NCI-H748 (cell line): ENCODE measurements around the gene FRMPD2.
"Not testable (repeated sequence)": the region's sequence is repeated elsewhere in the genome, so short reads cannot be mapped to it uniquely, and the experiment has no call there.

Experiments
- DNase-seq: peaks from one replicate; lab custom pipeline; 2025; ENCODE audit not compliant: unreplicated experiment; lab: John Stamatoyannopoulos, UW

The FRMPD2 gene

DNA sequence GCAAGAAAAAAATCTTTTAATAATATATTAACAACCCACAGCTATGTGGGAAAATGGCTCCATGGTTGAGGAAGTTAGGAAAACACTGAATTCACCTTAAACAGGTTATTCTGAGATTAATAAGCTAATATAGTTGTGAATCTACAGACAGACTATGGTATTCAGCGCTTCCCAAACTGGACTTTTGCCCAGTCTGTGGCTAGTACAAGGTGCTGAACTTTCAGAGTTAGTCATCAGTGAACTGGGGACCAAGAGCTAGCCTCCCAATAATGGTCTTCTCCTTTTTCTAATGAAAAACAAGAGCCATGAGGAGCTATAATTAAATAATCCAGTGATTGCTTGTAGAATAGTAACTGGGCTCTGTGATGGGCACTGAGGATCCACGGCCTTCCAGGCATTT, 65.3 kb downstream of the FRMPD2 start:
- DNase-seq, result no peak

DNA sequence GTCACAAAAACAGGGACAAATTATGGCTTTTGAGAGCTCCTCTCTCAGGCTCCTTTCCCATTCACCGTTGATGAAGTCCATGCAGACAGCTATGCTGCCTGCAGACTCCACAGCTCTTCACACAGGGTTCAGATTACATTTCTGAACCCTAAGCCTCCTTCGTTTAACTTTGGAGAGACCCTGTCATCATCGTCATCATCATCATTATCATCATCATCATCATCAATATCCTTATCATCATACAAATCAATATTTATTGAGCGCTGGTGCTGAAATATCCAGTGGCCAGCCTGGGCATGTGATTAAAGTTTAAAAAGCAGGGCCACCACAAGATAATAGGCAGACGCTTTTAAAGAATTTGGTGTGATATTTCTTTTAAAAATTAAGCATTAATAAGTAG, 66.6 kb downstream of the FRMPD2 start:
- no peak for DNase-seq

DNA sequence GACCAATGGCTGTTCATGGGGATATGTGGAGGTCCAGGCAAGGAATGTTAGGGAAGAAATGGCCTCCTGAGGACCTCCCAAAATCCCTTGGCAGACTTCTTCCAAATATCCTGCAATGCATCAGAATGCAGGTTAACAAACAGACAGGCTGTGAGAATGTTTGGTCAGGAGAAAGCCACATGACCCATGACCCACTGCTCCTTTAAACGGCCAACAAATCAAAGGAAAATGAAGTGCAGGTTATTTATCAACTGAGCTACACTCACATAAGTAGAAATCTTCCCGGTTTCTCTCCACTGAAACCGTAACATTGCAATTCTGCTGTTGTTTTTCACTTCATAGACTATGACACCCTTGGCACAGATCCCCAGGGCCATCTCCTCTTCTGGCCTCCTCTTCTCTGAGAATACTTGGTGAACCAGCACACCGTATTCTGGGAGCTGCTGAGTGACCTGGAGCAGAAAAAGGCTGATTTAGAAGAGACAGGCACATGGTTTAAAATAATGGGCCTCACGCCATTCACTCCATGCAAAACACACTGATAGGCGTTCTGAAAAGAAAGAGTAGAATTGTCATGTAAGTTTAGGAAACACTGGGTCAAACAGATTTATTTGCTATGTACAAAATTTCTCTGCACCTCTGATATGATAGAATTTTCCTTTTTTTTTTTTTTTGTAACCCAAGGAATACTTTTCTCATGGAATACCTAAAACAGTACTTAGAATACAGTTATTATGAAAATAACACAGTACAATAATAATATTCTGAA, 67.8 kb downstream of the FRMPD2 start:
- DNase-seq, result no peak

DNA sequence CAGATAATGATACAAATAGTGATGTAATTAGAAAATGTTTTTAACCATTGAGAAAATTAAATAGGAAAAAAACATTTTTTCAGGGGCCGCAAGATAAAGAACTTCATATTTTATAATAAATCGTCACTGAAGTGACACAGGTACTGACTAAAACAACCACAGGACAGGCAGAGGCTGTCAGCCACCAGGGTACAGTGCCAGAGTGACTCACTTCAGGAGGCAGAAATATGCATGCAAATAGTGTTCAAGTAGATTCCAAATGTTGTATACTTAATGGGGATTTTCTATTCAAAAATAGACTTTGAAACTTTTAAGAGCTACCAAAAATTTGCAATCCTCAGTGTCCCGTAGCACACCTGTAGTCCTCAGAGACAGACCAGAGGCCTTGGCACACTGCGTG, 68.6 kb downstream of the FRMPD2 start:
- no peak for DNase-seq

DNA sequence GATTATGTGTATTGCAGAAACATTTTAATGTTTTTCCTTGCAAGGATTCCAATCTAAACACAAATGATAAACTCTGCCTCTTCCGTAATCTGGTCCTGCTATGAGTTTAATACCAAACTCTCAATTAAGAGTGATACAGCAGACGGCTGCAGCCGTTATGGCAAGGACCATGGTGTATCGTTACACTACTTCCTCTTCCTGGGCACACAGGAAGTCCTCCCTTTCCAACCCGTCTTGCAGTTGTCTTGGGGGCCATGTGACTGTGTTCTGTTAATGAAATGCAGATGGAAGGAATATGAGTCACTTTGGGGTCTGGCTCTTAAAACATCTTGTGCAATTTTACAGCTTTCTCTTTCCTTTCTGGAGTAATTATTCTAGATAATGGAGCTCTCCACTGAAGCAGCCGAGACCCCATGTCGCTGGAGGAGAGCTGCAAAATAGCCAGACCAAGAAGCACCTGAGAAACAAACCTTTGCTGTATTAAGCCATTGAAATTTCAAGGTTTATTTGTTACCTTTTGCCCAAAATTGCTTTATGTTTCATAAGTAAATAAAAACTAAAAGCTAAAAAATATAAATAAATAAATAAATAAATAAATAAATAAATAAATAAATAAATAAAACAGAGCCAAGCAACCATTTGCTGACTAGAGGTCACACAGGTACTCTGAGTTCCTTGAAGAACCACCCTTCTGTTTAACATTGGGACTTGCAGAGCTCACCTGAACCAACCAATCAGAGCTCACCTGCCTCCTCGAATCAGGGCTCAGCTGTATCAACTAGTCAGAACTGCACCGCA, 74.7 kb downstream of the FRMPD2 start:
- DNase-seq, result no peak

DNA sequence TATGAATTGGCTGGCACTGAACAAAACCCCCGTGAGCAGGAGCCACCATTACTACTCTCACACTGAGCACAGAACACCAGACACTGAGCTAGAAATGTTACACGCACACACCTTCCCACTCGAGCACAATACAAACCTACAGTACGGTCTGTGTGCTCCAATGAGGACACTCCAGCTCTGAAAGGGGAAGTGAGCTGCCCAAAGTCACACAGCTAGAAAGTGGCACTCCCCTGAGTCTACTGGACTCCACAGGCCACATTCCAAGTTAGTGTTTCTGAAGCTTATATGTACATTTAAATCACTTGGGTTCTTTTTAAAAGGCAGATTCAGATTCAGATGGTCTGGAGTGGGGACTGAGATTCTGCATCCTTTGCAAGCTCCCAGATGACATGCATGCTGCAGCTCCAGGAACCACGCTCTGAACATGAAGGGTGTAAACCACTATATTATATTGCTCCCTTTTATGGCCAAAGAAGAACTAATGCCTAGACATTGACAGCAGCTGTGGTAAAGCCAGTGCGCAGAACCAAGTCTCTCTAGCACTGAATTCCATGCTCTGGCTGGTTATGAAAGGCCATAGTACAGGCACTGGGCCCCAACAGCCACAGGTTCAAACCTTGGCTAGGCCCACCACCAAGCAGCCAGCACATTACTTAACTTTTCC, 77.1 kb downstream of the FRMPD2 start:
- no peak for DNase-seq

DNA sequence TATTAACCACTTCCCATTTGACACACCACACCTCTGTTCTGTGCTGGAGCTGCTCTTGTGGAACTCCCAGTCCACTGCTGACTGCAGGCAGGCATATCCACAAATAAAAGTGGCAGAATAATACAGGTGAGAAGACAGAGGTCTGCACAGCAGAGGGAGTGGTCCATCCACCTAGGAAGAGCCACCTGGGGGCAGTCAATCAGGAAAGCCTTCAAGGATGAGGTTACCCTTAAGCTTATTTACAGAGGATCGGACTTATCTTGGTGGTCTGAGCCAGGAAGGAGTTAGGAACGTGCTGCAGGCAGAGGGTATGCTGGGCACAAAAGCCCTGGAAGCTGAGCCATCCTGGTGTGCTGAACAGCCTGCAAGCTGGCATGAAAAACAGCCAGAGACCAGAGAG, 78.7 kb downstream of the FRMPD2 start:
- DNase-seq, result no peak

DNA sequence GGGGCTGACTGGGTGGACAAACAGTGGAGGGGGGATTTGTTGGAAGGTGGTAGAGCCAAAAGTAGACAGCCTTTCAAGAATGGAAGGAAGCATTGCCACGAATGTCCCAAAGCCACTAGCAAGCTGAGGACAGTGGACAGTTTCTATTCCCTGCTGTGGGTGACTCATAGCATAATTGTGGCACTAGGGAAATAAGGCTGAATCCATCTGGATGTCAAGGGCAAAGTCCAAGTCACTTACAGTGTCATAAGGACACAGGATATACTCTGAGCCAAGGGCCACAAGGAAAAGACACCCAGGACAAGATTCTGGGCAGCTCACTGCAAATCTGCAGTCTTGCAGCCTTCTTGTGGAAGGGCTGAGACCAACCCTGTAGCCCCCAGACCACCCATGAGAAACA, 79.7 kb downstream of the FRMPD2 start:
- no peak for DNase-seq

DNA sequence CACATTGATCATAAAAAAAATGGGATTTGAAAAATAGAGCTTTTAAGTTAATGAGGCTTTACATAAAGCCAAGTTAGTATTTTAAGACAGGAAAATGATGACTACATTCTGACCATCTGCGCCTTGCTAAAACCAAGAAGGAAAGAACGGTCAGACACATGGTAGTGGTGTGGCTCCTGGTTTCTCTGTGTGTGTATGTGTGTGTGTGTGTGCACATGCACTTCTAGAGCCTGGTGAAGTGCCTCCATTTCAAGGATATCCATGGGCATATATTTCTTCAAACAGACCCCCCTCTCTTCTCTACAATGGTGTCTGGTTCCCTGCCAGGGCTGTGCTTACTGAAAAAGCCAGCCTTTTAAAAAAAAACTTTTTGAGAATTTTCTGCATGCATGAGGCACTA, 80.9 kb downstream of the FRMPD2 start:
- peak; percentile 40 for DNase-seq

DNA sequence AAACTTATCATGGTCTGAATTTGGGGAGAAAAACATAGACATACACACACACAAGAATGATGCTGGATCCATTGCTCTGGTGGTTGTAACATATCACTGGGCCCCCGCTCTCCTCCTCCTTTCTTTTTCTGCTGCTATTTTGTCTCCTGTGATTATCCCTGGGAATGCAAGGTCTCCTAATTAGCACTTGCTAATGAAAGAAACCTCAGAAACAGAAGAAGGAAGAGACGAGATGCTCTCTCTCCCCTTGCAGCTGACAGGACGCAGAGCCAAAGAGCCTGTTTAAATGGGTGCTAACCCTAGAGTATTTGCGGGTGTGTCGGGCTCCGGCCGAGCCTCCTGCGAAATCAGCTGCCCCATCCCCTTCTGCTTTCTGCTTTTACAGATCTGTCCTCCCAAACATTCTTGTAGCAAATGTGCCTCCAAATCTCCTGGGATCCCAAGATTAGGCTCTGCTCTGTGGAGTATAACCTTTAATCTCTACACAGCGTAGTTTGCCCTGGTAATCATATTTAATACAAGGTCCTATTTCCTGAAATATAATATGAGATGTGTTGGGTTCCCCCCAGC, 81.5 kb downstream of the FRMPD2 start:
- DNase-seq, result no peak

DNA sequence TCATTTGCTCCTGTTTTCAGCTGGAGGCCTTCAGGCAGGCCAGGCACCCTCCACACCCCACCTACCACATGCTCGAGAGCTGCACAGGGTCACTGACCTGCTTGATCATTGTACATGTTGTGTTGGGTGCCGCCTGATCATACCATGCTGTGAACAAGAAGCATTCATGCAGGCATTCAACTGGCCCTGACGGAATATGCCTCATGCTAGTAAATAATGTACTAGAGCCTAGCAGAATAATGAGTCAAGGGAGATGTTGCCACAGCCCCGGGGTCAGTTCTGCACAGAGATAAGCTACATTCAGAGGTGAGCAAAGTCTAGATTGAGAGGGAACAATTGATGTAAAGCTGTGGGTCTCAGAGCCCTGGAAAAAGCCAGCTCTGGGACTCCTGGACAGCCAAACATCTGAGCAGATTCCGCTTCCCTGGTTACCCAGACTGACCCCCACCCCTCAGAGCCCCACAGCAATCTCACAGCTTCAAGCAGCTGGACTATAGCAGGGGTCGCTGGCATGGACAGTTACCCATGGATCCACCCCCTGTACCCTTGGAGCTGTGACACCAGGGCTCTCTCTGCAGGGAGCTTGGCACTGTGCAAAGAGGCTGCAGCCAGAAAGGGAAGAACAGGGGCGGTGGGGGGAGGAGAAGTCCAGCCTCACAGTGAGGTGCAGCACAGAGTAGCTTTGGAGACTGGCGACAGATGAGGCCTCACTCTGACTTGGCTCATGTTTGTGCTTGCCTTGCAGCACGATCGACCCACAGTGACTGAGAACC, 86.6 kb downstream of the FRMPD2 start:
- DNase-seq, result no peak

DNA sequence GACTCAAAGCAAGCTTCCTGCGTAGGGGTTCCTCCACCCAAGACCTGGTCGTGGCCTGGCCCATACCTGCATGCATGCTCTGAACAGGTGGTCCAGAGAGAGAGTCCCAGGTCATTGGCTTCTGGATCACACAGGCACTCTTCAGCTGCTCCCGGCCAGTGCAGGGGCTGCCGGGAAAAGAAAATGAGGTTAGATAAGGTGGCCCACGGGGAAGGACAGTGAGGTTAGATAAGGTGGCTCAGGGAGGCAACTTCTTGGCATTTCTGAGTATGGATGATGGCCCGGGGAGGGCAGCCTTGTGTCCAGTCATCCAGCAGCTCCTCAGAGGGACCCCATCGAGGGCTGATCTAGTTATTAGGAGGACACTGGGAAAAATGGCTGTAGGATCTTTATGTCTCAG, 87.4 kb downstream of the FRMPD2 start:
- DNase-seq, result no peak

DNA sequence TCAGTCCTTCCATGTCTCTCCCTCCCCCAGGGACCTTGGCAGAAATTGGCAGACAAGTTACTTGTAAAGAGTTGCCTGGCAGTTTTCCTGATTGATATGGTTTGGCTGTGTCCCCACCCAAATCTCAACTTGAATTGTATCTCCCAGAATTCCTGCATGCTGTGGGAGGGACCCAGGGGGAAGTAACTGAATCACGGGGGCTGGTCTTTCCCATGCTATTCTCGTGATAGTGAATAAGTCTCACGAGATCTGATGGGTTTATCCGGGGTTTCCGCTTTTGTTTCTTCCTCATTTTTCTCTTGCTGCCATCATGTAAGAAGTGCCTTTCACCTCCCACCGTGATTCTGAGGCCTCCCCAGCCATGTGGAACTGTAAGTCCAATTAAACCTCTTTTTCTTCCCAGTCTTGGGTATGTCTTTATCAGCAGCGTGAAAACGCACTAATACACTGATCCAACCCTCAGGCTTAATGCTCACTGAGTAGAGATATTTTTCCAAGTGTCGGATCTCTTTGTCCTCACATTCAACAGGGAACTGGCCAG, 88.2 kb downstream of the FRMPD2 start:
- DNase-seq, result not testable (repeated sequence)

DNA sequence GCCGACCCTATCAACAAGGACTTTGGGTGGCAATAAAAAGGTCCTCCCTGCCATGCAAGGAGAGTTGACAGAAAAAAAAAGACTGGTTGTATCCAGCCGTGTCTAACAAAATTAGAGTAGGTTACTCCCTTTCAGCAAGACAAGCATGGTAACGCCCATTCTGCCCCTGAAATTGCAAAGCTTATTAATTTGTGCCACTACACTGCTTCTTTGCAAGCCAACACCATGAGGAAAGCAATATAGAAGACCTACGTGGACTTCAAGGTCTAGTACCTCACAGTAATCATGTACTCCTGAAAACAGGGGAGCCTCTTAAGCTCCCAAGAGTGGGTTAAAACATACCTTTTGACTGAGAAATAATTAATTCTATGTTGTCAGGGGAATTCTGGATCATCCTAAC, 90.3 kb downstream of the FRMPD2 start:
- peak; percentile 2 for DNase-seq

DNA sequence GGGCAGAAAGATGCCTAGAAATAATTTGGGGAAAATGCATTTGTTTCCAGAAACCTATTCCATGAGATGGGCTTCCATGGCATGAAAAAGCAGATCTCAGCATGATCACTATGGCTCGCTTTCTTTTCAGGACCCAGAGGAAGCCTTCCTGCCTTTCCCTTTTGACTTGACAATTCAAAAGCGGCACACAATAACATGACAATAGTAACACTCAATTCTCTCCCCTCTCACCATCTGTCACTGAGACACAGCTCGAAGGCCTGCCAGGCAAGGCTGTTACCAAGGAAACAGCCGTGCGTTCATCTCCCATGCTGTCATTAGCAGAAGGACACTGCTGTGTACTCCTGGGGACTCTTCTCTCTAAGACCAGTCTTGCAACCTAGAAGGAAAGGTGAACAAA, 101.8 kb downstream of the FRMPD2 start:
- peak; percentile 82 for DNase-seq

DNA sequence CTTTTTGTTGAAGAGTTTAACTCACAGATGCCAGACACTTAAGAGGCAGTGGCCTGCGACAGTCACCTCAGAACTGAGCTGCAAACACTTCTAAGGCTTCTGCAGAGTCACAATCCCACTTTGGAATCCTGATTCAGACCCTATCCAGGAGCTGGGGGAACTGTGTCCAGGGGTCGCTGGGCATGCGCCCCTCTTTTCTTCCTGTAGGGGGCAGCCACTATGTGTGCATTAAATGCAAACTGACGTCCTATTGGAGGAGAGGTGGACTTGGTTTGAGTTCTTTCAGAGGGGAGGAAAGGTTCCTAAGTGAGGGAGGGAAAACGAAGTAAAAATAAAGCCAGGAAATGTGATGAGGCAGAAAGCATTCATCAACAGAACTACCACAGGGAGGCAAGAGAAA, 113.8 kb downstream of the FRMPD2 start:
- not testable (repeated sequence) for DNase-seq

DNA sequence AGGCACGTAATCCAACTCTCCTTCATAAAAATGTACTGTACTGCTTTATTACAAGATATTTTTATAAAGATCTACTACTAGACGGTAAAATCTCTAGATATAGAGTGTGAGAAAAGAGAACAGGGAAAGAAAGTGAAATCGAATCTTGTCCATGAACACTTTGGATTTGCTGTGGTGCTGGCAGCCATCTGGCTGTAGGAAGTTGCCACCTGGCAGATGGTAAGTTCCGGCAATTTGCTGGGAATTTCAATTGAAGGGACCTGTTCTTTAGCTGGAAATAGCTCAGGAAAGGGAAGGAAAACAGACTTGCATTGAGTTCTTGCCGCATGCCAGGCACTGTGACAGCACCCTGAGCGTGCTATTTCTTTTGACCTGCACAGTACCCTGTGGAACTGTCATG, 114.3 kb downstream of the FRMPD2 start:
- DNase-seq, result not testable (repeated sequence)

DNA sequence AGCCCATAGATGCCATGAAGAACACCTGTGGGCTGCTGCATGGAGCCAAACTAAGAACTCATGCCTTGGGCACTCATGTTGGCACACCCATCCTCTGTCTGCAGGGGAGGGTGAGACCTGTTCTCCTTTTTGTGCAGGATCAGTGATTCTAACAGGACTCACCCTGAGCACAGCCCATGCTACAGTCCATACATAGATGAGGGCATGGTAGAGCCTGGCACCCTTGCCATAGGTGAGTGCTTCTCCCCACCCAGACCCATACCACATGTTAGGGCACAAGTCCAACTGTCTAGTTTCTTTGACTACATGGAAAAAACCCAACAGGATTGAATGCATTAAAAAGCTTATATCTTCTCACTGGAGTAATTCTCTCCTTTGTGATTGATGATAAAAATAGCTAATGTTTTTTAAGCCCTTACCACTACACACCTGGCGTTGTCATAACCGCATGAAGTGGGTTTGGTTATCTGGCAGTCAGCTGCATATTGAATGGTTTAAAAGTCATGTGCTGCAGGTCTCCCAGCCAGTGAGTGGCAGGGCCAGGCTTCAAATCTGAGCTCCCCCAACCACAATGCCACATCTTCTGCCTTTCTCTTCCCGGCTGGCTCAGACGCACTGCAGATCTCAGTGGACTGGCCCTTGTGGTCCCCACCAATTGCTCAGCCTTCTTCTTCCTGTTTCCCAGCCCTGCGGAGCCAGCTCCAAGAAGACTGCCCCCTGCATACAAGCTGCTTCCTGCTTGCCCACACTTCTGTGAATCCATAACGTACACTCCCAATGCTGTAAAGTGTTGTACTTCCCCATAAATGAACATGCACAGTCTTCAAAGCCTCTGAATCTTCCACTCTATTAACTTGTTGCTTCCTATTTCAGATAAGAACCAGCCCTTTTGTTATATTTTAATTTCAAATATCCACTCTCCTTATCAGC, 120.0 kb downstream of the FRMPD2 start:
- not testable (repeated sequence) for DNase-seq

DNA sequence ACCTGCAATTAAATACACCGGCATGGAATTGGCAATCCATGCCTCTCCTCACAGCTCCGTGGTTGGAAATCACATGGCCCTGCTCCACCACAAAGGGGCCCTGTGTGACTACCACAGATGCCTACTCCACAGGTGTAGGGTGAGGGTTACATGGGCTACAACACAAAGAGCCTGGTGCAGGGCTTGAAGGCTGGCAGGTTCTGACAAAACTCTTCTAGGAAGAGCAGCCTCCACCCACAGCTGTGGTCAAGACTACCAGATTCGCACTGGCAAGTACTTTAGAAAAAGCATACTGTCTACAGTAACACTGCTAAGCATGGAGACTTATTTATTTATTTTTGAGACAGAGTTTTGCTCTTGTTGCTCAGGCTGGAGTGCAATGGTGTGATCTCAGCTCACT, 126.9 kb downstream of the FRMPD2 start:
- not testable (repeated sequence) for DNase-seq
